GM19099 (cell line): ENCODE measurements around the gene TGFBR3.

ENCODE experiments used
- POLR2A ChIP-seq: IDR thresholded peaks from 3 replicates; pipeline ENCODE4 v1.6.1; 2011; ENCODE audit warnings: low read depth; ENCODE audit not compliant: insufficient read length; ENCODE audit errors: extremely low read depth

The TGFBR3 gene

DNA sequence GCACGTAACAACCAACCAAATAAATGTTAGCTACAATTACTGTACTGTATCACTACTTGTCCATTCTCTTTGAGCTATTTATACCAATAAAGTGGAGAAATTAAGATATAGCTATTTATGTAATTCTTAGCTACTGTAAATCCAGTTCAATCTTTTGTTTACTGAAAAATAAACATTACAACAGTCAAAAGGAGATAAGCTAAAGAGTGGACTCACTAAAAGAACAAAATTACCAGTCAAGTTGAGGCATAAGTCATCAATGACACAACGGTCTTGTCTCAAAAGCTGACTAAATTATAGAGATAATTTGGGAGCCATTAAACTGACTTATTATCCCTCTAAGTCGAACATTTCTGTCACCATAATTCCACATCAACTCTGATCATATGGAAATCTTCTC lies 22.5 kb downstream of the TGFBR3 start:
- no peak for TF ChIP-seq POLR2A

DNA sequence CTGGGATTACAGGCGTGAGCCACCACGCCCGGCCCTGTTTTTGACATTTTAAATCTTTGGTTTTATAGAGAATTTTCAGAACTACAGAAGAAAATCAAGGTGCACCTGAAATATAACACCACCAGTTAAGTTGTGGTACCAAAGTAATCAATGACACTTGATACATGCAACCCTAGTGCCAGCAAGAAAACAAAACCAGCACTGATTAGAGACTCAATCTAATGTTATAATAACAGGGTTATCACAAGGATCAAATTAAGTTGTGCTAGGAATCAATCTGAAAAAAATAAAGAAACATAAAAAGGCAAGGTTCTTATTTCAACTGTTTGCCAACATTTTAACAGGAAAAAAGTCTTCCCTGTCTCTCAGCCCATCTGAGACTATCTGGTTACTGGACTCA lies 23.8 kb downstream of the TGFBR3 start:
- no peak for TF ChIP-seq POLR2A

DNA sequence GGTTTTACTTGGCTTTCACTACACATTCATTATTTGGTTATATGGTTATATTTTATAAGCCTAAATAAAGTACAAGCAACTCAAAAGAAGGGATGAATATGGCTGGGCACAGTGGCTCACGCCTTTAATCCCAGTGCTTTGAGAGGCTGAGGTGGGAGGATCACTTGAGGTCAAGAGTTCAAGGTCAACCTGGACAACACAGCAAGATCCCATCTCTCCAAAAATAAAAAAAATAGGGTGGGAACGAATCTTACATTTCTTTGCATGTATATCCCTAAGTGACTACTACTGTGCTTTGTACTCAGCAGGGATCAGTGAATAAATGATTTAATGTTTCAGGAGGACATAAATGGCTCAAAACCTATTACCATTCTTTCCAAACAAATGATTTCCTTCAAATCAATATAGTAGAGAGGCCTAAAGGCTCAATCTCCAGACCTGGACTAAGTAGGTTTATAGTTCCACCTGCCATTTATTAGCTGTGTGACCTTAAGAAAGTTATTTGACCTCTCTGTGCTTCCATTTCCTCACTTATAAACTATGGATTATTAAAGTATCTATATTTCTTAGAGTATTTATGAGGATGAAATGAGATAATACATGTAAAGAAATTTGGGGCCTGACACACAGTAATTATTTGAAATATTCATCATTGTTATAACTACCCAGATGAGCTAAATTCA lies 28.3 kb downstream of the TGFBR3 start:
- TF ChIP-seq POLR2A = no peak

DNA sequence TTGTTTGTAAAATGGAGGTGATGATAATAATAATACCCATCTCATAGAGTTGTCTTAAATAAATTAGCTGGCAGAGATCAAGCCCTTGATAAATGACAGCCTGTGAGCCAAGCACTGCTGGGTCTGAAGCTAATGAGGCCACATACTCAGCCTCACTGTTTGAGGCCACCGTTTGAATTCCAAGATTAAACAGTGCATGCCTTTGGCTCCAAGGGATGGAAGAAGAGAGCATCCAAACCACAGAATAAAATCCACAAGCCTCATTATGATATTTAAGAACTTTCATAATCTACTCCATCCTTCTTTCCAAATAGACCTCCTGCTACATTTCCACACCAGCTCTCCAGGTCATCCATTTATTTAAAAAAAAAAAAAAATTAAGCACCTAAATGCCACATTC lies 29.0 kb downstream of the TGFBR3 start:
- no peak for TF ChIP-seq POLR2A

DNA sequence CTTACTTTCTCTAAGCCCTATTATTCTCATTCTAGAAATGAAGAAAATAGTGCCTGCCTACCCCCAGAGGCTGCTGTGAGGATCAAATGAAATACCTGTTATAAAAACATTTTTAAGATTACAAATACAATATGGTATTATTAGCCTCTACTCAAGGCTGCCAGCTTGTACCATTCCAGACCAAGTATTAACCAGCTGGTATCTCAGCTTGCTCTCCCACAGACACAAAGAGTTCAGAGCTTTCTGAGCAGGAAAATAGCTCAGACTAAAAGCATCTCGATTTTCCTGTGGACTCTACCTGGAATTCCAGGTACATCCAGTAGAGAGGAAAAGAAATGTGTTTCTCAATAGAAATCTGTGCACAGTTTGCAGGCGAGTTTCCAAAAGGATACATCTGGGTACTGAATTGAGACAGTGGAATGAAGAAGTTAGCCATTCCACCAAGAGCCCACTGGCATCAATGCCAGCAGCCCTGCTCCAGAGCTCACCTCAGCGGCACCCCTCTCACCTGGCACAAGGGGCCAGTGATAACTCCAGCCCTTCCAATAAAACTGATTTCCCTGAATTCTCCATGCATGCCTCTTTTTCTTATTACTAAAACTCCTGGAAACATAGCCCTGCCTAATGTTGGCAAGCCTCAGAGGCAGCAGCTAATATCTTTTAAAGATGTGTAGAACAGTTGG lies 31.0 kb downstream of the TGFBR3 start:
- no peak for TF ChIP-seq POLR2A

DNA sequence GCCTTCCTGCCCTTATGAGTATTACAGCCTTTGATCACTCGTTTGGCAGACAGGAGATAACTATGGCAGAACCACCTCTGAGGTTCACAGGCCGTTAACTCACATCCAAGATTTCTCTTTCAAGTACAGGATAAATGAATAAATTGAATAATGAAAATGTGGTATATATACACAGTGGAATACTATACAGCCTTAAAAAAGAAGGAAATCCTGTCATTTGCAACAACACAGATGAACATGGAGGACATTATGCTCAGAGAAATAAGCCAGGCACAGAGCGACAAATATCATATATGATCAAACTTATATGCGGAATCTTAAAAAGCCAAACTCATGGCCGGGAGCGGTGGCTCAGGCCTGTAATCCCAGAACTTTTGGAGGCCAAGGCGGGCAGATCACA lies 32.6 kb downstream of the TGFBR3 start:
- no peak for TF ChIP-seq POLR2A

DNA sequence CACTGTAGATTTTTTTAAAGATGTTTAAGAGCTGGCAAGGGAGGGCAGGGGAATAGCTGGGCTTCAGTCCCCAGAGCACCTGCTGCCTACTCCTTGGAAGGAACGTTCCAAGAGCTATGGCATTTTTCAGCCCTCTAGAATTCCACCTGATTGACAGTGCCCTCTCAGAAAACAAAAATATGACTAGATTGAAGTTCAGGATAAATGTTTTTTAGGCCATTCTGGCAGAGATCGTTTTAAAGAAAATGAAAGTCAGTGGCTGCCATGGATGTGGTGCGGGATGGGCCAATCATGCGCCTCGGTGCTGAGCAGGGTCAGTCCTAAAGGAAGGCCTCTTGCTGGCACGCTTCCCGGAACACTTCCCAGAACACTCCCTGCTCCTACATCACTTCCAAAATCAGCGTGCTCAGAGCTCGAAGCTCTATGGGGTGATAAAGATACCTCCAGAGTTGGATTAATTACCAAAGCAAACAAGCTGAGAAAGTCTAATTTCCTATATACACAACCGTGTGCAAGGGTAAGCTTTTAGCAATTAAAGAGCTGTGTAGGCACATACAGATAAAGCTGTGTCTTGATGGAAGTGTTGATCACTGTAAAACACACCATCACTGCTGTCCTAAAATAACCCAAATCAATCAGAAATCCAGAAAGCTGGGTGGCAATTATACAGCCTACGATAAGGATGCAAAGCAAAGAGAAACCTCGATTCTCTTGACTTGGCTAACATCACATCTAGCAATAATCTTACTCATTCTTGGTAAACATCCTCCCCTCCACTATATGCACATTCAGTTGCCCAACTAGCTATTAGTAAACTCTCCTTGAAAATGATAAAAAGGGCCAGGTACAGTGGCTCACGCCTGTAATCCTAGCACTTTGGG lies 34.6 kb downstream of the TGFBR3 start:
- TF ChIP-seq POLR2A = no peak

DNA sequence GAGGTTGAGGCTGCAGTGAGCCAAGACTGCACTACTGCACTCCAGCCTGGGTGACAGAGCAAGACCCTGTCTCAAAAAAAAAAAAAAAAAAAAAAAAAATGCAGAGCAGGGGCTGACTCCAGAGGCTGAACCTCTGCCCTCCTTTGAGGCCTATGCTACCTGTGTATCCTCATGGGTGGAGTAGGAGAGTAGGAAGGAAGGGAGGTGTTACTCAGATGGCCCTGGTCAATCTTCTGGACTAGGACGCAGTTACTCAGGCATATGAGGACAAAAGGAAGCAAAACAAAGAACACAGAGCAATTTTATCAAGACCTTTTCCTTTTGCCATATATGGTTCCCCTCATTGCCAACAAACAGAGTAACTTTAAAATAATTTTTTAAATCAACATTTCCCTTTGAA lies 35.2 kb downstream of the TGFBR3 start:
- TF ChIP-seq POLR2A = no peak

DNA sequence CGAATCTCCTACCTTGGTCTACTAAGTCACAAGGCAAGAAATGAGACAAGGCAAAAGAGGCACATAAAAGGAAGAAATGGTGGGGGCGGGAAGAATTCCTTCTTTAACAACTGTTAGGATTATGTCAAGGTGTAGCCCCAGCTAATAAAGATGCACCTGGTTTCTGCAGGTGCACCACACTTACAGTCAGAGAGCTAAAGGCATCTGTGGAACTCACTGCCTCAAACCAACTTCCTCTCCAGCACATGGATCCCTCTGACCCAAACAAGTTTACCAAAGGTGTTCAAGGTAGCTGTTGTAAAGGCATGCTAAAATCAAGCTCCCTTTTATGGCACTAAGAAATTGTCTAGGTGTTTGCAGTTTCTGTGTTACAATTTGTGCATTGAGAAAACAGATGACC lies 38.1 kb downstream of the TGFBR3 start:
- TF ChIP-seq POLR2A = no peak

DNA sequence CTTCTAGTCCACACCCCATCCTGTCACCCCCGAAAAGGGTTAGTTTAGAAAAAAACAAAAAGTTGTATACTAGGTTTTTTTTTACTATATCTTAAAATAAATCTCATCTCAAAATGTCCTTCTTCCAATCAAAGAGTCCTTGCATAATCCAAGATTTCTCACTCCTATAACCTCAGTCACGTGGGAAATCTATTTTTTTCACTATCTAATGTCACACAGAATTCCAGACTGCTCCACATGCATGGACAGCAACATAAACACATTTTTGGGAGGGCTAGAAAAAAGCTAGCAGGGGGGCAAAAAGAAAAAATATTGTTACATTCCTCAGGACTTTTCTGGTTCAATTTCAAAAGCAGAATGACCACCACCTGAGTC lies 39.3 kb downstream of the TGFBR3 start:
- no peak for TF ChIP-seq POLR2A

DNA sequence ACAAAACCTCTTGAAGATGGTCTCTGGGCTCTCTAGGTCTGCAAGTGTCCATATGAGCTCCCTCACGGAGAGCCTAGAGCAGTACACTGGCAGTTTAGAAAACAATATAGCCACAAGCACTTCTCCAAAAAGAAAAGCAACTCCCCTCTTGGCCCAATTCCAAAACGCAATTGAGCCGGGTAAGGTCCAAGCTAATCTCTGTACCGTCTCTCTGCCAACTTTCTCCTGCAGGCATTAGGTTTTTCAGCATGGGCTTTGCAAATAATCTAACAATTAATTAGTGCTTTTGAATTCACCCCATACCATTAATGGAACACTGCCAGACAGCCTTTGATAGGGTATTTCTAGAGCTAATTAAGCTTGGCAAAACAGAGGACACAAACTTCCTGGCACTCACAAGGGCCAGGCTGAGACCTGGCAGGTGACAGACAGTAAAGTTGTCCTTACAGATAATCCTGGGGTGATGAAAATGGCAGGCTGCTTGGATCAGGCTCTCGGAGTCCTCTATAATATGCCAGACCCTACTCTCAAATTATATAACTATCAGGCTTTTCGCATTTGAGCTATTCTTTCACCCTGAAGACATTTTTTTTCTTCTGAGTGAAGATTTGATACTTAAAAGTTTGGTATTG lies 39.8 kb downstream of the TGFBR3 start:
- TF ChIP-seq POLR2A = no peak

DNA sequence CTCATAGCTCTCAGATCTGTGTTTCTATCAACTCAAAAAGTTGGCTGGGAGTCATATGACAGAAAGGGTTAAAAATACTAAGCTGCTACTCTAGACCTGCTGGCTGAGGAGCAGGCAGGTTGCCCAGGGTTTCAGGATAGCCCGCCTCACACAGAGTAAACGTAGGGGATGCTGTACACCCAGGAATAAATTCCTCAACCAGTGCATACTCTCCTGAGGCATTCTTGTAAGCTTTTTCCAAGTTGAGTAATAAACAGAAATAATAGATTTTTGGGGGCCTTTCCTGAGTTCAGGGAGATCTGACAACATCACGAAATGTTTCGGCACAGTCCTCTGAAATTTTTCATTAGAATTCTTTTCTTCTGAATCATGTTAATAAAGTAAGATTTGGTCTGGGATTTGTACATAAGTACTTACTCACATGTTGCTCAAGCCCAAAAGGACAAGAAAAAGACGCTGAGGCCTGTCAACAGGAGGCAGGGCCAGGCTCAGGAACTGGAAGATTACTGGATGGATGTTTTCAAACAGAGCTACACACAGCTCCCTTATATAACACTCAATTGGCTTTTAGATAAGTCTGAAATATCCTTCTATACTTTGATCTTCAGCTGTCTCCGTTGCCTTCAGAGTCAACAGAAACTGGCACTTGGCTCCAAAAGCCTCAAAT lies 41.0 kb downstream of the TGFBR3 start:
- no peak for TF ChIP-seq POLR2A

DNA sequence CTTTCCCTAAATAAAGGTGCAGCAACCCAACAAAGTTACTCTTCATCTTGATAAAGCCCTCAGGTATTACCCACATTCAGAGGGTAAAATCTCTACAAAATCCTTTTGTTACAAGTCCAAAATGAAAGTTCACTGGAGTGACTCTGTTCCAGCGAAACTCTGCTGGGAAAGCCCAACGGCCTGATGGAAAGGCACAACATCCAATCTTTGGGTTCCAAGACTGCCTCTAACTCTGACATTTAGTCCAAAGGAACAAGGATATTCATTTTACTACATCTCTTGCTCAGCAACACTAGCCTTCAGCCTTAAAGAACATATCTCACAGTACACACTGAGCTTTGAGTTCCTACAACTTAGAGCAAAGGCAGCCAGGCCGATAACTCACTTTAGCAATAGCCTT lies 42.1 kb downstream of the TGFBR3 start:
- TF ChIP-seq POLR2A = no peak

DNA sequence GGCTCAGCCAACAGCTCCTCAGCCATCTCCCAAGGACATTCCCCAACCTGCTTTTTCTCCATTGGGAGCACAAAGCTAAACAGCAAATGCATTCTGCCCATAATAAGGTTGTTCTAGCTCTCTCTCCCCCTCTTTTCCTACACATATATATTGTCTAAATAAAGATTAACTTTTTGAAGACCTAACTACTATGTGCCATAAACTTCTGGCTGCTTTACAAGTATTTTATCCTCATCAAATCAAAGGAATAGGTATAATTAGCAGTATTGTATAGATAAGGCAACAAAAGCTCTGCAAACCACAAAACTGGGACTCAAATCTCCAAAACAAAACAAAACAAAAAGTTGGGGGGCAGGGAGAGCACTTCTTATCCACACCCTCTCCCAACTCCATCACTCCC lies 43.4 kb downstream of the TGFBR3 start:
- TF ChIP-seq POLR2A = no peak

DNA sequence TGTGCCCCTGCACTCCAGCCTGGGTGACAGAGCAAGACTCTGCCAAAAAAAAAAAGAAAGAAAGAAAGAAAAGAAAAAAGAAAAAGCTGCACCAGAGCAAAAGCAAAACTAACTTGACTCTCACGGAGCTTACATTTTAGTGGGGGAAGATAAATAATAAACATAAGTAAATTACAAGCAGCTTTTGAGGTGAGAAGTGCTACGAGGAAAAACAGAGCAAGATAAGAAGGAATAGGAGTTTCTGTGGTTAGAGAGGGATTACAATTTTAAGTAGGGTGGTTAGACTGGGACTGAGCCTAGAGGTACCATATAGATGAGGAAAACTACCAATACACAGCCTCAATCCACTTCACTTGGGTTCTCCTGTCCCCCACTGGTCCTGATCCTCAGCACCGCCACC lies 43.9 kb downstream of the TGFBR3 start:
- TF ChIP-seq POLR2A = no peak
